Measurements from ENCODE around the gene ZNF423.

ZNF423 gene

DNA sequence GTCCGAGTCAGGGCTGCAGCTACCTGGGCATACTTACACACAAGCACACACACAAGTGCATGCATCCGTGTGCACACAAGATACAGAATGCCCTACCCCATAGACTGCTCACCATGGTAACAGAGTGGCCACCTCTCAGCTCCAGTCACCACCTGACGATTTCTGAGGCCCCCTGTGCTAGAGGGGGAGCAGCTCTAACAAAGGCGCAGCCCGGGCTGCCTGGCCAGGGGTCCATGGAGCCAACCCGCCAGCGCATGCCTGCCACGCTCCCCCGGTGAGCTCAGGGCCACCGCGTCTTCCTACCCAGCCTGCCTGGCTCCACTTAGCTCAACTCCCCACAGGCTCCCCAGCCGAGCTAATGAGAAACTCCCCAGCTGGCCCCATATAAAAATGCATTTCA lies 75.5 kb downstream of the ZNF423 start:
- peak; percentile 66 for DNase-seq

DNA sequence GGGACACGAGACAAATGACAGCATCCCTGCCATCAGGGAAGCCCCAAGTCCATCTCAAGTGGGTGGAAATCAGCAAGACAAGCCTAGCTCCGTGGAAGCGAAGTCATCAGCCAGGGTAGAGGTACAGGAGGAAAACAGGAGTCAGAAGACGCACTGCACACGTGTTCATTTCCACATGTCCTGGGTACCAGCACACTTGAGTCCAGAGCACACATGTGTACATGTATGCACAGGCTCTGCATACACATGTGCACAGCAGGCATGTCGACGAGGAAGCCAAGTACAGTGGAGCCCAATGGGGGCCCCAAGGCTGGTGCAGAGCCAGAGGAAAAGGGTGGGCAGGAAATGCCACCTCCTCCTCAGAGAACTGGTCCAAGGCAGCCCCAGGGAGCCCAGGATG lies 75.9 kb downstream of the ZNF423 start:
- no peak for DNase-seq

DNA sequence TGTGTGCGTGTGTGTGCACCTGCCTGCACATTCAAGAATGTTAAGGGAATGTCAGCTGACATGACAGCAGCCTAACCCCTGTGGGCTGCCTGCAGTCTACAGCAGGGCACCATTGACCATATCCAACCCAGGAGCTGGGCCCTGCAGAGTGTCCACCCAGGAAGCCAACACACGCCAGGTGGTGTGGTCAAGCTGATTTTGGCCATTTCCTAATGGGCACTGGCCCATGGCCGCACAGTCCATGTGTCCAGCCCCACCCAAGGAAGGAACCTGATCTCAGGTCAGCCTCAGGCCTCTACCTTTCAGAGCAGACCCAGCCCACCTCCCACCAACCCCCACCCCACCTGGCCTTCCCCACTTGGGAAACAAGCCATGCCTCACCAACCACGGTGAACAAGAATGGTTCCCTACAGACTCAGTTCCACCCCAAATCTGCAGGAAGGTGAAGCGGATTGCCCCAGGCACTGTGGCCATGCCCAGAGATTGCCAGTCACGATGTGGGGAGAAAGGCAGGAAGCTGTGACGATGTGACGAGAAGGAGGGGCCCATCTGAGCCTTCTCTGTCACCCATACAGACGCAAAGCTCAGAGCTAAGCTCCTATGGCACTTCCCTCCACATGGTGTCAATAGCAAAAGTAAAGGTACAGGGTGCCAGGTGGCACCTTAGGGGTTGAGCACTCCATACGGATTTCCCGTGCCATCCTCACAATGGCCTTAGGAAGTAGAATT lies 77.5 kb downstream of the ZNF423 start:
- no peak for DNase-seq

DNA sequence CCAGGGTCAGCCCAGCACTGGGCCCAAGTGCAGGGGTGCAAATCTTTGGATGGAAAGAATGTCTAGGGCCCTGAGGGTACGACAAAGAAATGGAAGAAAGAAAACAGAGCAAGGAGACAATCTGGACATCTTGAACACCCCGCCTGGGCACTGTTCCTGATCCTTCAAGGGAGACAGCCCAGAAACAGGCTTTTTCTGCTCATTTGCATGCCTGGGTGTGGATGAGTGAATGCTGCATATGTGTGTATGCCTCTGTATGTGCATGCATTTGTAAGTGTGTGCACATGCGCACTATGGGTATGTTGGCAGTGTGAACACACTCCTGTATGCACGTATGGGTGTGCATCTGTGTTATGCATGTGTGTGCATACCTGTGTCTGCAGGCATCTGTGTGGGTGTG lies 79.2 kb downstream of the ZNF423 start:
- DNase-seq = no peak

DNA sequence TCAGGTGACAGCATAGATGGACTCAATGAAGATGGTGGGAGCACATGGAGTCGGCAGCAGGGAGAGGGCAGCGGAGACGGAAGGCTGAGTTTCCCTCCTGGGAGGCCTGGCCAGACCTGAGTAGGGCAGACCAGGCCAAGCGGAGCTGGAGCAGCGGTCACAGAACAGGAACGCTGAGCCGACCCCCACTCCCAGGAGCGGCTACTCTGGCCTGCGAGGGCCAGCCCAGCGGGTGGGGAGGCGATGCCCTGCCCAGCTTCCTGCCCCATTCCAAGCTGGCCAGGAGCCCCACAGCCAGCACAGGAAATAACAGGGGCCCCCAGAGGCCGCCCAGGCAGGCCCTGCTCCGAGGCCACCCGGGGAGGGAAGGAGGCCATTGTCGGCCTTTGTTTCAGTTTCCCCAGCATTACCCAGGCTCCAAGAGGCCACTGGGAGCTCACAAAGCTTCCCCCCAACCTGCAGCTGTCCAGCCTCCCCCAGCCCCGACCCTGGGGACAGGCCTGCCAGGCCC lies 79.8 kb downstream of the ZNF423 start:
- DNase-seq = no peak

DNA sequence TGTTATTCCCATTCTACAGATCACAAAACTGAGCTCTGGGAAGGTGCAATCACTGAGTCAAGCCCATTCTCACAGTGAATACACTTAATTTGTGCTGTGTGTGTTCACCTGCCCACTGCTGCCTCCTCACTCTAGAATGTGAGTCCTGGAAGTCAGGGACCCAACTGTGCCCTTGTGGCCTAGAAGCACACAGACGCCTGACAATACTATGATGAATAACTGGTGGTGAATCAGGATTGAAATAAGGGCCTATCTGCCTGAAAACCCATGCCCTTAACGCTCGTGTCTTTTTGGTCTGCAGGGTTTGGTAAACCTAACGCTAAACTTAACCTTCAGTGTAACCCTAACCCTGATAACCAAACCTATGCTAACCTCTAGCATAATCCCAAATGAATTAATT lies 80.3 kb downstream of the ZNF423 start:
- no peak for DNase-seq

DNA sequence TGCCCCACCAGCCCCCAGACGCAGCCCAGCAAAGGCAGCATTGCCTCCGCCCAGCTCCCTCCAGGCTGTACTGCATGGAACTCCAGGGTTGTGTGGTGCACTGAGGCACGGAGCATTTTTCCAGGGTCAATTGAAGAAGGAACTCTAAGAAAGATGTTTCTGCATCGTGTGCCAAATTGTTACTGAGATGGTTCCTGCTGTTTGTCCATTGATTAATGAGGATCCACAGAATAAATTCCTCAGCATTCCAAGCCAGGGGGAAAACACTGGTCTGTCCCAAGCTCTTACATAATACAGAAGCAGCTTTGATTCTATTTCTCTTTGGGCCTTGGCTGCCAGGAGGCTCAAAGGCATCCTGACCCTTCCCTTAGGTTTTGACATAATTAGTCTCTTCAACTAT lies 80.9 kb downstream of the ZNF423 start:
- DNase-seq = no peak

DNA sequence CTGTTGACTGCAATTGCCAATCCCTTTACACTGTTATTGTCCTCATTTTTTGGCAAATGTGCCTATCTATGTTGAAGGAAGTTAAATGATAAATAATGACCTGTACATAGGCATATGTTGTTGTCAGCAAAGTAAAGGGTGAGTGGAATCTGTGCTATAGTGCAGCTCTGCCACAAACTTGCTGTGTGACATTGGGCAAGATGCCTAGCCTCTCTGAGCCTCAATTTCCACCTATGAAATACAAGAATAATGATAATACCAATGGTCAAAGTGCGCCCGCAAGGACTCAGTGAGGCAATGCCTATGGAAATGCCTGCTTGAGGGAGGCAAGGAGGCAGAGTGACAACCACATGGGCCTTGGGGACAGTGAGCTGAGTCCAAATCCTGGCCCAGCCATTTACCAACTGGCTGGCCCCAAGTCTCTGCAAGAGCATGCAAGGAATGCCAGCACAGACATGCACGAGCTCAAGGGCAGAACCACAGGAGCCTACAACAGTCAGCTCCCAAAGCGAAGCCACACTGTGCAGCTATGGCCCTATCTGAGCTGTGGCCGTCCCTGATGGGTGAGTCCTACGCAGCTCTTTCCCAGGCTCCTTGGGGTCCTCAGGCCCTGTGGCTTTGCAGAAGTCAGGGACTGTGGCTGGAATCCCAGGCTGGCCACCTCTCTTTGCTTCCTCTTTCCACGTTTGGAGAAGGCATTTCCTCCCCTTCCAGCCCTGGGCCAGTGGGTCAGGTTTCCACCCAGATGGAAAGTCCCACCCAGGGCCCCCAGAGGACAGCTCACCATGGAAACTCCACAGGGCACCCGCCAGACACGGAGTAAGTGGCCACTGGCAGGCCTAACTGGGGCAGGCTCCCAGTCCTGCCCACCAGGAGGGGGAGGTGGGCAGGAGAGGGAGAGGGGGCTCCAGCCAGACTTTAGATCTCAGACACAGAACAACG lies 82.1 kb downstream of the ZNF423 start:
- no peak for DNase-seq

DNA sequence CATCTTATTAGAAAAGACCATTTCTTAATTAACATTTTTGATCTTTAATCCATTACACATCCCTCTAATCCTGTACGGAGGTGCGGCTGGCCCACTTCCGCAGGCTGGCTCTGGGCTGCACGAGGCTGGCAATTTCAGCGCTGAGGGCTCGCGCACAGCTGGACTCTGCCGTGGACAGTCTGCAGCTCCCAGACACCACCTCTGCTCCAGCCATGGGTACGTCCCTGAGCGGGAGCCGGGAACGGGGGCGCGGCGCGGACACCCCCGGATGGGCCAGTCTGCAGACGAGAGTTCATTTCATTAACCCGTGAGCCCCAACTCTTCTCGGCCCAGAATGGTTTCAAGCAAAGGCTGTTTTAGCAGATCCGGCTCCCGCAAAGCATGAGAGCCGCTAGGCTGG lies 87.9 kb downstream of the ZNF423 start:
- no peak for DNase-seq

DNA sequence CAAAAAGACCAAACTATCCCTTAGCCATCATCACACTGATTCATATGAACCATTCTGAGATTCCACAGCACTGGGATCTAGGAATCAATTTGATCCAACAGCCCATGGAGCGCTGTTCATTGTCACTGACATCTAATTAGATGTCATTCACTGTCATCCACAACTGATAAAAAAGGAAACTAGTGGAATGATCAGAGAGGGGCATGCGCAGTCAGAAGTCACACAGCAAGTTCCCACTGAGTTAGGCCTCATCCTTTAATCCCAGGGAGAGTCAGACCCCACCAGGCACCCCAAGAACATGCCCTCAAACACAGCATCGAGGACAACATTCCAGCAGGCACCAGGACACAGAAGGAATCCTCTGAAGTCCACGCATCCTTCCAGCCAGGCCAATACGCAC lies 88.5 kb downstream of the ZNF423 start:
- DNase-seq = no peak

DNA sequence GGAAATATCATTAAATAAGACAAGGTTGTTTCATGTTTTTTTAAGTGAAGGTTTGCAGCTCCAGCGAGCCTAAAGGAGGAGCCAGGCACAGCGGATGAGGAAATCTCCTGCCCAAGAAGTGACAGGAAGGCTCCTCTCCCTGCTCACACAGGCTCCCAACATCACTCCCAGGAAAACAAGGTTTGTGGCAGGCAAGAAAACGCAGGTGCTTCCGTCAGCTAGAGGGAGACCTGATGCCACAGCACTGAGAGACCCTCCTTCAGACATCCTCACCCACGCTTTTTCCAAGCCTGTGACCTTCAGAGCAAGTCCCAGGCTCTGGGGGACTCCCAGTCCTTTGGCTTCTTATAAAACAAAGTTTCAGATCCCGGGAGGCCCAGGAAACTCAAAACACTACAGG lies 89.7 kb downstream of the ZNF423 start:
- no peak for DNase-seq

DNA sequence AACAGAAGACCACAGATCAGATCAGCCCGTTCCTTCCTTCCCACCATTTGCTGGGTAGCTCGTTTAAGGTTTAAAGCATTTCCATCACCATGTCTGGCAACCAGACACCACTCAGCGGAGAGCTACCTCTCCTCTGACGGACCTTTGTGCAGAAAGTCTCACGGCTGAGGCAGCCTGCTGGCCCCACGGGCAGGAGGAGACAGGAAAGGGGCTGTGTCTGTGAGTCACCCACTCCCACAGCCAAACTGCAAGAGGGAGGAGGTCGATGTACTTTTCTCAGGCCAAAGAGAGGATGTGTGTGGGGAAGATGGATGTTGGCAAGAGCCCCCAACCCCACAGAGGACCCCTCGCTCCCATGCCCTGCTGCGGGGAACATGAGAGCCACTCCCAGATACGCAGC lies 92.1 kb downstream of the ZNF423 start:
- no peak for DNase-seq

DNA sequence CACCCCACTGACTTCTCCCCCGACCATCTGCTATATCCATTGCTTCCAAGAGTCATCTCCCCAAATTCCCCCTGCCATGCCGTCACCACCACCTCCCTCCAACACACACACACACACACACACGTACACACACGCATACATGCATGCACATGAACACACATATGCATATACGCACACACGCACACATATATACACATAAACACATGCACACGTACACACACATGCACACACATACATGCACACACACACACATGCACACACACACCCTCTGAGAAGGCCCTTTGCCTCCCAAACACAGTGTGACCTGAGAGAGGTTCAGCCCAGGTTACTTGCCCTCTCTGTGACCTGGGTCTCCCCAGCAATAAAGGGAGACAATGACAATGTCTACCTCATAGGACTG lies 95.1 kb downstream of the ZNF423 start:
- no peak for DNase-seq

DNA sequence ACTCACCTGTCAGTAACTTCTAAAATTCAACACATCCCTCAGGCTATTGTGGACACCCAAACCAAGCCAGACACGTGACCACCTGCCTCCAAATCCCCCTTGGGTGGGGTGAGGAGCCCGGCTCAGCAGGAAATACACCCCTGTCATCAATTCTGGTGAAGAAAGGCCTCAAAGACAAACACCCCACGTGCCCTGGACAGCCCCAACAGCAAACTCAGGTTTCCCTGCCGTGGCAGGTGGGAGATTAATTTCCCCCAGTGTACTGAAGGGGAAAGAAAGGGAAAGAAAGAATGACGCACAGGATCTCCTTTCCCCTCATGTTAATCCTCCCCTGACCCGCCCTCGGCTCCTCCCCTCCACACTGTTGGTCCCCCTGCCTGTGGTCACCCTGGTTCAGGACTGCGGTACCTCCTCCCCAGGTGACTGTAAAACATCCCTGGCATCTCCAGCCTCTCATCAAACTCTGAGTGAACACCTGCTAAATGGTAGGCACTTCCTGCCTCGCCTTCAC lies 98.3 kb downstream of the ZNF423 start:
- DNase-seq = peak; percentile 30

DNA sequence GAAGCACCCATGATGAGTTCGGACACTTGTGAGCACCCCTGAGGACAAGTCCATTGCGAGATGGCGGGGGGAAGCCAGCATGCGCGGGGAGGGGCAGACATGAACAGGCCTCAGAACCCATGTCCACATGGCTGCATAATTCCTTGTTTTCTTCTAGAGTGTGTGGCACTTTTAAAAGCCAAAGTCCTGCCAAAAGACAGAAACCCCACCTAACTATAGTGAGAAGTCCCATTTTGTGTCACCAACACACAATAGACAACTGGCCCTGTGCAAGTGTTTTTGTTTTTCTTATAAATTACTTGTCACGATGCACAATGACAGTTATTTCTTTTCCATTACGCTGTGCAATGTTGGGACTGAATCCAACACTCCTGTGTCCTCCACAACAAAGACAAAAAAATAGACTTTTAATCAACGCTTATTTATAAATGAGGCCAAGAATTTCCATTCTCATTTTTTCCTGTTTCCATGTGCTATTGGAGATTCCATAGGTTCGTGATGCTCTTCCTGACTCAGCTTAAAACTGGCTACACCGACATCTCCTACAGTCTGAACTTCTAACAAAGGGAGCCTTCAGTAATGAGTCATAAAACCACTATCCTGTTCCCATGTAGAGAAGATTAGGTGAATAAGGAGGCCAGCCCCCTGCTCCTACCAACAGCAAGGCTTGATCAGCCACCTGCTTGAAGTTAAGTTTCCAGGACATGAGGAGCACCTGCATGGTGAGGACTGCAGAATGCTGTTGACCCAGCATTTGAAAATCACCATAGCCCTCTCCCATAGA lies 98.9 kb downstream of the ZNF423 start:
- DNase-seq = no peak

DNA sequence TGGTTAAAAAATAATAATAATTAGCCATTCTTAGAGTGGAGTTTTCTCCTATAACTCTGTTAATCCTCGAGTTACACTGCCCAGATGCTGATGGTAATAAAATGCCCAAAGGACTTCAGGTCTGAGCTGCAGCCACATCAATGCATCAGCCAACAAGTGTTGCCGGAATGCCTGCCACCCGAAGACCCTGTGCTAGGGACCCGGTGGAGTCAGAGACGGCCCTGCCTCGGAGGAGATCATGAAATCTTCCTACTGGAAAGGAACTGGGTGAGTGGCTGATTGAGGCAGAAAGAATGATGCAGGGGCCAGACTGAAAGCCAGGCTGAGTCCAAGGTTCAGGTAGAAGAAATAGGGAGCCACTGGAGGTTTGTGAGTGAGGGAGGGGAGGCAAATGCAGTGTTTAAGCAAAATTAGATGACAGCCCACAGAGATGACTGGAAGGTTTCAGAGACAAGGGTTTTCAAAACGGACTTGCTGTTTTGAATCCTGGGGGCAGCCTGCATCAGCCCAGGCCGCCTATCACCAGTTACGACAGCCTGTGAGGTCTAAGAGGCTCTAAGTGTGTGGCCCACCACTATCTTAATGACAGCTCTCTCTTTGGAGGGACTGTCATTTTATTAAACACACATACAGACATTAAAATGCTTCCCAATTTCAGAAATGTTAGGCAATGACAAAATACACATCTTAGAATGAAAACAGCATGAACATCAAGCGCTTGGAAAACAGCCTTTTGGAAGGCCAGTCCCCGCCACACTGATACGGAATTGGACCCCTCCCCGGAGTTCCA lies 100.0 kb downstream of the ZNF423 start:
- no peak for DNase-seq

DNA sequence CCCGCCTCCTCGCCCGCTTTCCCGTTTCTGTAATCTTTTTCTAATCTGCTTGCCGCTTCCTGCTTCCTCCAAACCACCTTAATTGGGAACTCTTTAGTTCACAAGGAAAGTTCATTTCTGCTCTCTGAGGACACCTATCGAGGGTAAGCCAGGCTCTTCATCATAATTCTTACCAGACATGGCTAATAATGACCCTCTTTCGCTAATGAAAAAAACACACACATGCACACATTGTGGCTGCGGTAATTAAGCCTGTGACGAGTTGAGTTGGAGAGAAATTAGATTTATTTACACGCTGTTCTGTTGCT lies 100.6 kb downstream of the ZNF423 start:
- peak; percentile 62 for DNase-seq

DNA sequence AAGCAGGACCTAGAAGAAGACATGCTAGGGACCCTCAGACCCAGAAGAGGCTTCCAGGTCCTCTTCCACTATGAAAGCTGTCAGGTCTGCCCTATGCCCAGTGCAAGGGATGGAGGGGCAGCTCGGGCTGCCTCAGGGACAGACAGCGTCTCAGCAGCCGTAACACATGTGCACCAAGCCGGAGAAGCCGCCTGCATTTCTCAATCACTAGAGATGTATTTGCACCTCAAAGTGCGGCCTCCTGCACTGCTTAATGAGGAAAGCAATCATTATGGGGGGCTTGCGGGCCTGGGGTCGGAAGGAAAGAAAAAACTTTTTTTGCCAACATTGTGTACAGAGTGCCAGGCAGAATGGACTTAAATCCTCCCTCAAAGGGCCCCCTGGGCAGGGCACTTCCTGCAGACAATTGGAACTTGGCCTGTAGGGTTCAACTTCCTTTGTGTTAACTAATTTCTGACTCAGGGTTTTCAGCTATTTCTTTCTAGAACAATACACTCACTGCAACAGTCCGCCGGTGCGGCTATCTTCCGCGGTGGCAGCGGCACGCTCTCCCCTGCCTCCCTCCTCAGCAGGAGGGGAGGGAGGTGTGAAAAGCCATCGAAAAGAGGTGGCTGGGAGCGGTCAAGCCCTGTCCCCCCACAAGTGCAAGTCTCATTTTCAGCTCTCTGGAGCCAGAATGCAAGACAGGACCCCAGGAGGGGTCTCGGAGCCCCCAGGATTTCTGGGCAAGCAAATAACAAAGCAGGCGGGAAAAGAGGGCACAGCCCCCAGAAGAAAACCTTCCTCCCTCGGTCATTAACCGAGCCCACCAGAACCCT lies 101.2 kb downstream of the ZNF423 start:
- peak; percentile 72 for DNase-seq

DNA sequence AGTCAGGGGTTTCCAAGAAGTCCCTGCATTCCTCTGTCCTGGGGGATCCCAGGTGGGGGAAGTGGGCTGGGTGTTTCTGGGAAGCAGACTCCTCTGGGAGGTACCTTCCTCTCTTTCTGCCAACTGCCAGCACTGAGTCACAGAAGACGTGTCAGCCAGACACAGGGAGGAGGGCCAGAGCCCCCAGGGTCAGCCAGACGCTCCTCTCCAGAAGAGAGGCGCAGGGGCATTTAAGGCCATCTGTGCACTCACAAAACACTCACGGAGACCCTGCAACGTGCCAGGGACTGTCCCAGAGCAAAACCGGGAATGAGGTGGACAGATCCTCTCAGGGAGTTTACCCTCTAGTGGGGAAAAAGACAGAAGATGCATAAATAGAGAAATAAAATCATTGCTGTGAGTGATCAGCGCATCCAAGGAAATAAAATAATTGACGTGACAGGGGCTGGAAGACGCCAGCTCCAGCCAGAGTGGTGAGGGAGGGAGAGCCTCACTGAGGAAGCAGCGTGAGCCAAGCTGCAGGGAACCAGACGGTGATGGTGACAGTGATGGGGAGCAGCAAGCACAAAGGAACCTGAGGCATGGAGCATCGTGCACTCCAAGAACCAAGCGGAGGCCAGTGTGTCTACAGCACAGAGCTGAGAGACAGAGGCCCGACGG lies 105.4 kb downstream of the ZNF423 start:
- no peak for DNase-seq

DNA sequence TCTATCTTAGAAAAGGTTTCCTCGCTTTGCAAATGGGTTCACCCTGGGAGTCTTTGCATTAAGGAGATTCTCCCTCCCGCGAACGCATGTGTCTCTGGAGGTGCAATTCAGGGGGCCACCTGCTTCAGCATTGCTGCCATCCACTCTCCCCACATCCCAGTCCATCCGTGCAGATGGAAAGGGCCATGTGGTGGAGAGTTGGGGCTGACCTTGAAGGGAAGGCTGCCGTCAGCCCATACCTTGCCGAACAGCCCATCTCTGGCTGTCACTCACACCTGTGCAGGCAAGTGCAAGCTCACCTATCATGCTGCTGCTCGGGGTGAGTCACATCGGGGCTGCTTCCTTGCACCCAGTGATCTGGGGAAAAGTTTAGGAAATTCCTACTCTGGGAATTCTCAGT lies 106.1 kb downstream of the ZNF423 start:
- no peak for DNase-seq

DNA sequence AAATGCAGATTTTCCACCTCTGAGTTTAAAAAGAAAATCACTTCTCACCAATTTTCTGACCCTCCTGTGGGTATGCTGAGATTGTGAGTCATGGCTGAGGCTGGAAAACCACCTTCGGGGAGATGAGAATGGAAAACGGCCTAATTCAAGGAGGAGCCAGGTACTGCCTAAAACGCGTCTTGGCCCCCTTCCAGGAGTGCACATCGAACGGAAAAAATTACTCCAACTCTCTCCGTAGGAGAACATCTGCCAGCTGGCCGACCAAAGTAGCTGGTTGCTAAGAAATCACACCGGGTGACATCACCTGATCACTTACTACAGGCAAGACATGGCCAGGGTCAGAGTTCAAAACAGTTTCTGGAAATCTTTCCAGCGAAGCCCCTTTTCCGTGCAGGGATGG lies 107.6 kb downstream of the ZNF423 start:
- DNase-seq = peak; percentile 76

Data from COR-L47 (cell line).